HG03520 (cell line): ENCODE measurements around the gene PAX1.

Experiments
- ATAC-seq: cut with Tn5 transposase; IDR thresholded peaks from one replicate; pipeline ENCODE4 v1.9.1; 2021; ENCODE audit warnings: mild to moderate bottlenecking, moderate library complexity; ENCODE audit not compliant: unreplicated experiment

The PAX1 gene

GRCh38 chr20:21705575-21706260, at the start of gene PAX1:
Gene PAX1 (plus strand): TSS chr20:21705664. CDS start chr20:21705713, 49 bp downstream.
- no peak for ATAC-seq

GRCh38 chr20:21656308-21657067, 49.0 kb upstream of the PAX1 start:
- ATAC-seq, result no peak

- no peak for ATAC-seq
Observed at GRCh38 chr20:21661488-21662055, 43.9 kb upstream of the PAX1 start.

- ATAC-seq, result no peak
Observed at GRCh38 chr20:21663465-21663864, 42.0 kb upstream of the PAX1 start.

DNA sequence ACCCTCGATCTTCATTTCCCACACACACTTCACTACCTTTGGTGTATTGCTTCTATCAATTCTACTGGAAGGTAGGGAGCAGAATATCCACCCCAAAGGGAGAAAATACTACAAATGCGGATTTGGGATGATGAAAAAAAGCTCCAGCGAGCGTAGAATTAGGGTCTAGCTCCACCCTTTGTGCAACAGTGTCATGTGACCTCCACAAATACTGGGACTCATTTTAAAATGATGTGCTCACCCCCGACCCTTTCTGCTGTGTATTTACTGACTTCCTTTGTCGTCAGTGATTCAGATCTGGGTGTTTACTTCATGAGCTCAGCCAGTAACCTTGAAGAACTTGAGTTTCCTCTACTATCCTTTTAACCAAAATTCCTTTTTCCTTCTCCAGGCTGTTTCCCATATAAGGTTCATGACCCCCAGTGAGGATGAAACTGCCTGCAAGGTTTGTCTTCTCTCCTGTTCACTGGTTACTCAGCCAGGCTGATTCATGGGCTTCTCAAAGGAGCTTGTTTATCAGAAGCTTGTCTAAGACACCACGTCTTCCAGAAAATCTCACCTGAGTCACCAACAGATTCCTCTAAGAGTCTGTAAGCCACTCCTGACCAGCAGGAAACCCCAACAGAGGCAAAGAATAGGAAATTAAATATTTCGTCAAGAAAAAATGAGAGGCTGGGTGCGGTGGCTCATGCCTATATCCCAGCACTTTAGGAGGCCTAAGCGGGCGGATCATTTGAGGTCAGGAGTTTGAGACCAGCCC, 39.6 kb upstream of the PAX1 start:
- ATAC-seq, result no peak

- no peak for ATAC-seq
Observed at GRCh38 chr20:21670126-21670525, 35.3 kb upstream of the PAX1 start.

- ATAC-seq, result no peak
Observed at GRCh38 chr20:21670981-21671380, 34.5 kb upstream of the PAX1 start.

DNA sequence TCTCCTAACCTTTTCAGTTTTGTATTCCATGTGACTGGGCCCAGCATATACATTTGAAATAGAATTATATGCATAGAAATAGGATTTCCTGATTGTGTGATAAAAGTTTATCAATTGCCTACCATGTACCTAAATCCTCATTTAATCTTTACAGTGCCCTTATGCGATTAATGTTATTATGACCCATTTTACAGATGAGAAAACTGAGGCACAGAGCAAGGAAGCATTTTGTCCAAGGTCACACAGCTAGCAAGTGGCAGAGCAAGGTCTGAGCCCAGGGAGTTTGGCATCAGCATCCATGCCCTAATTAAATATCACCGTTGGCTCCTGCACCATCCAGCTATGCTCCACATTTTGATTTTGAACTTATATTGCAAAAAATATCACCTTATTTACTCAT, 28.2 kb upstream of the PAX1 start:
- ATAC-seq, result no peak

DNA sequence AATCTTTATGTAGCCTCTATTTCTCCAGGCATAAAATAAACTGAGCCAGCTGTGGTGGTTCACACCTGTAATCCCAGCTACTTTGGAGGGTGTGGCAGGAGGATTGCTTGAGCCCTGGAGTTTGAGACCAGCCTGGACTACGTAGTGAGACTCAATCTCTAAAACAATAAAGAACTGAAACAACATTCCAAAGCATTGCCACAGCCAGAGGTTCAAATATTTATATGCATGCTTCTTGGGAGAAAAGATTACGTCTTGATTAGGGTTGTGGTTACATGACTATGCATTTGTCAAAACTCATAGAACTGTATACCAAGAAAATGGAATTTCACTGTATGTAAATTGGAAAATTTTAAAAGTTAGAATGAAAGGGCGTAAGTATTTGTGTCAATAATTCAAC, 27.7 kb upstream of the PAX1 start:
- ATAC-seq, result no peak

DNA sequence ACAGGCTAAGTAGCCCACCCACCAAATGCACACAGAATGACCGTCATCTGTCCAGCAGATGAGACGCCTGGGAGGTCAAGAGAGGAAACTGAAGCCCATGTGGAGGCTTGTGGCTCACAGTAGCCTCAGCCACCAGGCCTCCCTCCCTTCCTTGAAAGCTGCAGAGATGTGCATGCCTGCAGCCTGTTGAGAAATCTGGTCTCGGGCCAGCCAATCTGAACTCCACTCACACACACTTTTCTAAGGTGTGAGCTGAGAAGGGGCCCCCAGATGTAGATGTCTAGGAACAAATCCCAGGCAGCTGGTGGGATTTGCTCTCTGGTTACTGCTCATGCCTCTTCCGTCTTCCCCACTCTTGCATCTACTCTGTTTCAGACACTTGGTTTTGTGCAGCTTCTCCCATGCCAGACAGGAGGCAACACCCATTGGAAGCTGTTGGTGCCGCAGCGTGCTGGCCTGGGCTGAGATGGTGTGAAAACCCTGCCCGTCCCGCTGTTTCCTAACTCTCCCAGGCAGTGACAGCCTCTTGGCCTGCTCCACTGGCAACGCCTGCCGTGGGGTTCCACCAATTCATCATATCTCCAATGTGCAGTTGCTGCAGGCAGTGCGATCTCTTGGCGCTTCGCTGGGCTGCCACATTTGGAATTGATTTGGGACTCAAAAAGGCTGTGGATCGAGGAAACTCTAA, 24.1 kb upstream of the PAX1 start:
- no peak for ATAC-seq

- ATAC-seq, result no peak
Observed at GRCh38 chr20:21681922-21682318, 23.5 kb upstream of the PAX1 start.

DNA sequence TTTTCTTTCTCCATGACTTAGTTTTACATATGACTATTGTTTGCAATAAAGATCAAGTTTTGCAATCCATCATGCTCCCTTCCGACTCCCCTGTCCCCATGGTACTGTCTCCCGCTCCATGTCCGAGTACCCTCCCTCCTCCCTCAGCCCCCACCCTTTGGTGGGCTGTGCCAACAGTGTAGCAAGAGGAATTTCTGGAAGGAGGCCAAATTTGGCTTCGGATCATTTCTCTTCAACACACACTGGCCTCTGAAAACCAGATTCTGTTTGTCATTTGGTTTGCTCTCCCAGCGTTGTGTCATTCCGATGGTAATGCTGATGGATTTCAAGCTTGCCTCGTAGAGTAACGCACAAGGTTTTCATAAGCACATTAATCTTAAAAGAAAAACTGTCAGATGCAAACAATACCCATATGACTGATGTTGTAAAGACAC, 22.9 kb upstream of the PAX1 start:
- ATAC-seq, result no peak

DNA sequence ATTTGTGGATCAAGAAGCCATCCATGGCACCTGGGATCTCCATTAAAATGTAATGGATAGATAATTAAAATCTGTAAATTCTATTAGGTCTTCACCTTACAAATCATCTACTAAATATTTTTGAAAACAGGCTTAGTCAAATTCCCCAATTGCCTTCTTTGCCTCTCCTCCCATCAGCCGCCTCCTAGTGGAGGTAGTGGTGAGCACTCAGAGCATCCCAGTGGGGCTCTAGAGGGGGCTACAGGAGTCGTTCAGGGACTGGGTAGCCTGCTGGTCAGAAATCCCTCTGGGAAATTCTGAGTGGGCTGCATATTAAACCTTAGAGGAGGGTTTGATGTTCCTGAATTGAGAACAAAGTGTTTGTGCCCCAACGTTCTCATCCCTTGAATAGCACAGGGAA, 20.8 kb upstream of the PAX1 start:
- no peak for ATAC-seq

DNA sequence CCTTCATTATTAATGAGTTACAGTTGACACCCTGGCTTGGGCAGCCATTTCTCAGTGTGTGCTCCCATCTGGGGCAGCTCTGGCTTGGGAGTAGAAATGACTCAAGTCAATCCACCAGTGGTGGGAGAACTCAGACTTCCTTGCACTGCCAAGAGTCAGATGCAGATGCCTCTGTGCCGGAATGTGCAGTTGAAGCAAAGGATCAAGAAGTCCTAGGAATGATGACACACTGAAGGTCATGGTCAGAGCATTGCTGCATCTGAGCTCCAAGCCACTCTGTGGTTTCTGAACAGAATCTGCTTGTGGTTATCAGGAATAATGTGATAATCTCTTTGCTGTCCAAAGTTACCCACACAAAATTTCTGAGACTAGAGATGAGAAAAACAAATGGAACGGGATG, 19.5 kb upstream of the PAX1 start:
- ATAC-seq, result no peak

DNA sequence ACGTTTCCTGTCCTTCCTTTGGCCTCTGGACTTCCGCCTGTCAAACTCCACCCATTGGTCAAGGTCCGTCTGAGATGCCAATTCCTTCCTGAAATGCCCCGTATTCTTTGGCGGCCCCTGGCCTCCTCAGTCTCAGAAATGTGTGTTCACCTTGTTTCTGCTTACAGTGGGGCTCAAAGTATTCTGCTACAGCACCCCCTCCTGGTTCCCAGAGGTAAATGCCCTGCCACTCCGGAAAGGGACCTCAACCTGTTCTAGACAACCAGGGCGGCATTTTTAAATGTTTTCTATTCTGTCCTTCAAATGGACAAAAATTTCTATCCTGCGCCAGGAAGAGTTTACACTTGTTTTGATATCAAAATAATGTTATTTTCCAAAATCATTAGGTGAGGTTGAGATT, 12.1 kb upstream of the PAX1 start:
- no peak for ATAC-seq

GRCh38 chr20:21698494-21699215, 6.8 kb upstream of the PAX1 start:
- ATAC-seq, result no peak

DNA sequence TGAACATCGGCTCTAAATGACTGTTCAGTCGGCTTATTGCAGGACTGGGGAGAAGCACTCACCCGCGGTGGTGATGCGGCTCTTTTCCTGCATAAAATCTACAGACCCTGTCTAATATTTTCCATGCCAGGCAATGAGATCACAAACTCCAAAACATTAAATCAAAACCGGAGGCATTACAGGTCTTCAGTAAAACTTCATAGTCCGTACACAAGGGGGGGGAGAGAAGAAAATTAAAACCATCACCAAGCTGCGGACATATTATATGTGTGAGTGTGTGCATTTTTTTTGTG, 6.3 kb upstream of the PAX1 start:
- ATAC-seq, result no peak

GRCh38 chr20:21701171-21701876, 4.1 kb upstream of the PAX1 start:
- ATAC-seq, result no peak

DNA sequence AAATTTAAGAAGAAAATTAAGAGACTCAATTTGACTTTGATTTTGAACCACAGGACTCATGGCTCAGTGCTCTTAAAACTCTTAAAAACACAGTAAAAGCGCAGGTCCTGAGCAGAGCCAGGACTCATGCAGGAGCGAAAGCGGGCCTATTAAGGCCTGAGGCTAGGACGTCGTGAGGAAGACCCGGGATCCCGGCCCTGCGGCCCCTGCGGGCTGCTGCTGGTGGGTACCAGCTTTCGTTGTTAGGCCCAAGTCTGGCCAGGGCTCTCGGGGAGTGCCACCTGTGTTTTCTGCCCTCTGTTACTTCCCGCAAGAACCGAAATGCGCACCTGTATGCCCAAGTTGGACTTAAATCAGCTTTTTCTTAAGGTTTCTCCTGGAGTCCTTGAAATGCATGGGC, 3.4 kb upstream of the PAX1 start:
- no peak for ATAC-seq
